SK-N-SH (cell line): ENCODE data around the gene LONP2. TPM values are rescaled to one million over a fixed set of nuclear protein-coding genes. Genes with fewer than 3 reads are reported as not detected.

Experiments used
- CTCF ChIA-PET: fragments of 300-600, 350-600 bp; formaldehyde crosslinking; extraction: SDS; loops from one replicate; lab custom pipeline; 2021; lab: Yijun Ruan, JAX
- POLR2A ChIA-PET: fragments of 350-600 bp; sonication (Branson Sonifier 250); formaldehyde crosslinking; extraction: SDS; loops from one replicate; lab custom pipeline; 2020; ENCODE audit warnings: antibody characterized with exemption, inconsistent platforms; lab: Yijun Ruan, JAX
- DNase-seq: peaks from one replicate; pipeline ENCODE4 v3.0.0; 2012
- H2AFZ ChIP-seq: fragments of 200-600 bp; sonication (generic); 2 replicates; pipeline ENCODE4 v1.8.1; 2016; ENCODE audit warnings: antibody characterized with exemption, mild to moderate bottlenecking, low read depth
- H3F3A ChIP-seq: fragments of 200-600 bp; sonication (generic); replicated peaks from 2 replicates; pipeline ENCODE3; 2016; ENCODE audit warnings: antibody characterized with exemption, mild to moderate bottlenecking; ENCODE audit not compliant: insufficient read depth
- H3K27ac ChIP-seq, 2 experiments: fragments of 200-500 bp in 1 of 2; fragments of 200-600 bp in 1 of 2; sonication (Bioruptor generic) in 1 of 2; sonication (generic), shearing (Covaris generic) in 1 of 2; 2 replicates each; pipeline versions ENCODE4 v1.5.1 to v1.6.1; 2014 to 2016; ENCODE audit warnings: low read depth in 2 of 2, inconsistent platforms in 1 of 2, low read length in 1 of 2, mild to moderate bottlenecking in 1 of 2, mixed read lengths in 1 of 2
- H3K27me3 ChIP-seq: fragments of 200-600 bp; sonication (generic), shearing (Covaris generic); 2 replicates; pipeline ENCODE4 v1.6.1; 2016; ENCODE audit warnings: mixed run types; ENCODE audit not compliant: insufficient read depth
- H3K36me3 ChIP-seq, 2 experiments: fragments of 200-500 bp in 1 of 2; fragments of 200-600 bp in 1 of 2; sonication (Bioruptor generic) in 1 of 2; sonication (generic) in 1 of 2; replicated peaks in 1 of 2; 2 replicates each; pipeline versions ENCODE3 to v1.5.1; 2014 to 2016; ENCODE audit warnings: low read length in 1 of 2, mild to moderate bottlenecking in 1 of 2; ENCODE audit not compliant: insufficient read depth in 2 of 2, control insufficient read depth in 1 of 2
- H3K4me1 ChIP-seq, 2 experiments: fragments of 200-500 bp in 1 of 2; fragments of 200-600 bp in 1 of 2; sonication (Bioruptor generic) in 1 of 2; sonication (generic), shearing (Covaris generic) in 1 of 2; 2 replicates each; pipeline versions ENCODE4 v1.5.1 to v1.6.1; 2014 to 2016; ENCODE audit warnings: low read depth in 1 of 2, low read length in 1 of 2, mixed run types in 1 of 2; ENCODE audit not compliant: insufficient read depth in 2 of 2, control insufficient read depth in 1 of 2
- H3K4me2 ChIP-seq: fragments of 200-600 bp; sonication (generic), shearing (Covaris generic); 2 replicates; pipeline ENCODE4 v1.6.1; 2017; ENCODE audit warnings: mixed run types
- H3K4me3 ChIP-seq, 2 experiments: fragments of 200-500 bp in 1 of 2; fragments of 200-600 bp in 1 of 2; sonication (Bioruptor generic) in 1 of 2; sonication (generic), shearing (Covaris generic) in 1 of 2; 2 replicates each; pipeline versions ENCODE4 v1.5.1 to v1.8.1; 2014 to 2016; ENCODE audit warnings: low read depth in 2 of 2, inconsistent platforms in 1 of 2, low read length in 1 of 2, mild to moderate bottlenecking in 1 of 2, mixed read lengths in 1 of 2, moderate library complexity in 1 of 2
- H3K79me2 ChIP-seq: fragments of 200-600 bp; sonication (generic); 2 replicates; pipeline ENCODE4 v1.8.1; 2017; ENCODE audit warnings: mild to moderate bottlenecking; ENCODE audit not compliant: insufficient read depth
- H3K9ac ChIP-seq: fragments of 200-600 bp; sonication (generic); 2 replicates; pipeline ENCODE4 v1.6.1; 2017; ENCODE audit warnings: mixed run types
- H3K9me2 ChIP-seq: fragments of 200-600 bp; sonication (generic); 2 replicates; pipeline ENCODE4 v1.6.1; 2017; ENCODE audit warnings: mixed run types
- H3K9me3 ChIP-seq: fragments of 200-600 bp; sonication (generic); 2 replicates; pipeline ENCODE4 v1.6.1; 2017; ENCODE audit warnings: mixed run types, mild to moderate bottlenecking, moderate library complexity
- H4K20me1 ChIP-seq: fragments of 200-600 bp; sonication (generic); 2 replicates; pipeline ENCODE4 v1.6.1; 2017; ENCODE audit warnings: mild to moderate bottlenecking, mixed run types; ENCODE audit not compliant: insufficient read depth
- CHD2 ChIP-seq: fragments of 150-350 bp; IDR thresholded peaks from 2 replicates; pipeline ENCODE4 v1.6.1; 2018; ENCODE audit warnings: low read length; ENCODE audit not compliant: partially characterized antibody
- FOSL2 ChIP-seq: IDR thresholded peaks from 2 replicates; pipeline ENCODE4 v1.4.0; 2012; ENCODE audit warnings: low read depth, mild to moderate bottlenecking, moderate library complexity, borderline replicate concordance
- GATA2 ChIP-seq: sonication (generic); formaldehyde crosslinking; IDR thresholded peaks from 2 replicates; pipeline ENCODE4 v1.5.0; 2020; ENCODE audit warnings: mild to moderate bottlenecking, missing genetic modification reagents
- MAX ChIP-seq: IDR thresholded peaks from 2 replicates; pipeline ENCODE4 v1.4.0; 2012; ENCODE audit warnings: low read depth
- NRF1 ChIP-seq: IDR thresholded peaks from 2 replicates; pipeline ENCODE4 v1.6.1; 2012; ENCODE audit warnings: low read depth, mild to moderate bottlenecking, low read length
- POLR2AphosphoS5 ChIP-seq: IDR thresholded peaks from 2 replicates; pipeline ENCODE4 v1.6.1; 2012; ENCODE audit warnings: low read depth, low read length
- REST ChIP-seq: IDR thresholded peaks from 2 replicates; pipeline ENCODE4 v1.6.1; 2012; ENCODE audit warnings: mild to moderate bottlenecking, low read depth, low read length, moderate library complexity
- TAF1 ChIP-seq: IDR thresholded peaks from 2 replicates; pipeline ENCODE4 v1.6.1; 2012; ENCODE audit warnings: low read depth, mild to moderate bottlenecking, low read length, moderate library complexity, borderline replicate concordance
- TCF12 ChIP-seq: IDR thresholded peaks from 2 replicates; pipeline ENCODE4 v1.4.0; 2012
- YY1 ChIP-seq: IDR thresholded peaks from 2 replicates; pipeline ENCODE4 v1.4.0; 2012; ENCODE audit warnings: low read depth, mild to moderate bottlenecking
- WGBS: methylation state at CpG from one replicate; pipeline ENCODE4 v1.1.6; 2017; ENCODE audit warnings: low lambda C conversion rate; 5-methylcytosine and 5-hydroxymethylcytosine counted together
- polyA plus RNA-seq, 3 experiments: library from polyadenylated mRNA; depleted of rRNA; stranded (reverse); fragments of >200 nt; gene quantifications; 2 replicates each; pipeline ENCODE4 v1.2.3, GENCODE V29; 2012

The LONP2 gene
- polyA plus RNA-seq, 1 of the 3 experiments (the other 2 are of a cell fraction), result 22.4 TPM

GRCh38 chr16:48385253-48386150 lies 141.4 kb downstream of the LONP2 start, which contains the start of gene SIAH1:
Gene SIAH1, minus strand, starts transcription at chr16:48385413. Its CDS starts 22,985 bp downstream, at chr16:48362428.
- ChIA-PET CTCF (interaction anchor here (0.6 to 1.8 kb wide), 5 partner anchors 9 to 1268 kb away, joined by 3 to 14 read pairs (median 3); no protein-coding TSS in a partner anchor), POLR2A (interaction anchor here (0.7 to 3.1 kb wide), 10 partner anchors 8 to 238 kb away, joined by 3 to 21 read pairs (median 4); partner anchors contain the start of gene N4BP1)
- no peak for TF ChIP-seq CHD2
- peak; percentile 64 for TF ChIP-seq YY1
- no peak for TF ChIP-seq GATA2 (CRISPR knock-in tag)
- TF ChIP-seq REST, result 0 out of 2 replicates have a peak, but pooled peaks have one; percentile 46
- no peak for TF ChIP-seq FOSL2
- TF ChIP-seq TAF1, result peak; percentile 51; the same call in 1 of the 2 replicates
- TF ChIP-seq TCF12, result no peak
- peak; percentile 86 for TF ChIP-seq NRF1
- peak; percentile 81 for TF ChIP-seq POLR2AphosphoS5
- TF ChIP-seq MAX, result 0 out of 2 replicates have a peak, but pooled peaks have one; percentile 12
- H3K79me2 ChIP-seq, result peaks cover 40% of the 10 kb centered on the region
- no peaks in the 10 kb centered on the region for H3K27me3 ChIP-seq
- peaks cover 6% of the 10 kb centered on the region for H3F3A ChIP-seq
- peak within 1 kb of the TSS; percentile 96 for H2AFZ ChIP-seq
- 1% methylated on average over 16 of the region's 105 CpGs for WGBS
- peak within 1 kb of the TSS; percentile 98 for H3K4me2 ChIP-seq
- no peaks in the 10 kb centered on the region for H3K9me3 ChIP-seq
- H3K9me2 ChIP-seq, result no peaks in the 10 kb centered on the region
- peak; percentile 98 for DNase-seq
- no peaks in the 10 kb centered on the region for H3K36me3 ChIP-seq
- peaks cover 9 to 20% of the 10 kb centered on the region in 2 experiments; a peak in 3 of 4 replicates for H3K4me1 ChIP-seq
- peak within 1 kb of the TSS; percentile 93 for H3K9ac ChIP-seq
- H3K4me3 ChIP-seq, result peak within 1 kb of the TSS; percentile 81 to 85
- peaks cover 38% of the 10 kb centered on the region for H4K20me1 ChIP-seq
- H3K27ac ChIP-seq, result peak within 1 kb of the TSS; percentile 77 to 96
